Smooth muscle cell of the pulmonary artery (primary cell): ENCODE results near the gene DCAF8L2. TPM values are rescaled to one million over a fixed set of nuclear protein-coding genes. Genes with fewer than 3 reads are reported as not detected.

Experiments used
- total RNA-seq: library from RNA; depleted of rRNA; stranded (reverse); fragments of >200 nt; gene quantifications from 2 replicates; pipeline ENCODE4 v1.2.3, GENCODE V29; 2014

Gene DCAF8L2
- total RNA-seq, result 0.20 TPM in 1 of 2 replicates, not detected in the other

GRCh38 chrX:27590044-27590443 lies at the start of gene DCAF8L2:
DCAF8L2 (plus strand) TSS chrX:27590344; CDS start chrX:27746896, 156,552 bp downstream.

Other genes with a start within 250 kb of the DCAF8L2 start
- gene PPP4R3C, start 127.0 kb upstream of the DCAF8L2 start, total RNA-seq, result not detected in 2 replicates
- gene MAGEB10, start 217.6 kb downstream of the DCAF8L2 start, total RNA-seq, result not detected in 2 replicates